B cell (primary cell): Measurements from ENCODE around the gene CERT1. TPM values are rescaled to one million over a fixed set of nuclear protein-coding genes. Genes with fewer than 3 reads are reported as not detected.

ENCODE experiments used
- ATAC-seq: fragments of 200-7000 bp; cut with Tn5 transposase; one replicate; pipeline ENCODE4 v1.10.0; 2021; ENCODE audit warnings: low read depth, mild to moderate bottlenecking, moderate number of reproducible peaks, moderate library complexity
- CTCF ChIA-PET: fragments of 350-600 bp; sonication (Branson Sonifier 250); formaldehyde crosslinking; loops from one replicate; lab custom pipeline; 2021; ENCODE audit warnings: antibody characterized with exemption, inconsistent platforms; lab: Charles Lee
- POLR2A ChIA-PET: fragments of 350-600 bp; sonication (Branson Sonifier 250); formaldehyde crosslinking; loops from one replicate; lab custom pipeline; 2021; ENCODE audit warnings: antibody characterized with exemption; lab: Charles Lee
- DNase-seq: peaks from one replicate; pipeline ENCODE4 v3.0.0; 2013
- H2AFZ ChIP-seq: 2 replicates; pipeline ENCODE4 v1.6.1; 2012; ENCODE audit warnings: mild to moderate bottlenecking, low read depth, low read length; ENCODE audit not compliant: insufficient read depth, poor library complexity, severe bottlenecking
- H3K27ac ChIP-seq, 2 donors: 1 replicate in 1 of 2; 2 replicates in 1 of 2; pipeline ENCODE4 v1.5.1; 2012 to 2013; ENCODE audit warnings: low read length in 2 of 2, mild to moderate bottlenecking in 2 of 2, moderate library complexity in 1 of 2
- H3K27me3 ChIP-seq, 4 experiments: fragments of 200-600 bp in 1 of 4; sonication (generic) in 1 of 4; replicated peaks in 1 of 4; 1 replicate in 2 of 4; 2 replicates in 2 of 4; pipeline versions ENCODE4 v1.6.1 to v1.7.0; 2013 to 2016; ENCODE audit warnings: low read length in 3 of 4, mild to moderate bottlenecking in 2 of 4, mixed read lengths in 1 of 4, moderate library complexity in 1 of 4; ENCODE audit not compliant: insufficient read depth in 4 of 4, control insufficient read depth in 3 of 4; ENCODE audit errors: control extremely low read depth in 1 of 4
- H3K36me3 ChIP-seq, 2 experiments: replicated peaks in 1 of 2; 1 replicate in 1 of 2; 2 replicates in 1 of 2; pipeline versions ENCODE4 v1.6.1 to v1.7.1; 2013; ENCODE audit warnings: low read length in 1 of 2; ENCODE audit not compliant: insufficient read depth in 2 of 2, control insufficient read depth in 1 of 2; ENCODE audit errors: control extremely low read depth in 1 of 2, extremely low read depth in 1 of 2
- H3K4me1 ChIP-seq, 2 donors: fragments of 200-600 bp in 1 of 2; sonication (generic) in 1 of 2; 1 replicate in 1 of 2; 2 replicates in 1 of 2; pipeline versions ENCODE4 v1.5.1 to v1.6.1; 2013 to 2017; ENCODE audit warnings: low read length in 2 of 2; ENCODE audit not compliant: control insufficient read depth in 2 of 2, insufficient read depth in 2 of 2
- H3K4me2 ChIP-seq: replicated peaks from 2 replicates; pipeline ENCODE3; 2012; ENCODE audit warnings: mild to moderate bottlenecking, low read depth, low read length; ENCODE audit not compliant: poor library complexity, severe bottlenecking
- H3K4me3 ChIP-seq, 5 experiments: fragments of 200-600 bp in 1 of 5; sonication (generic) in 1 of 5; 1 replicate in 3 of 5; 2 replicates in 2 of 5; pipeline versions ENCODE4 v1.5.1 to v1.7.0; 2011 to 2016; ENCODE audit warnings: low read length in 4 of 5, mild to moderate bottlenecking in 4 of 5, low read depth in 2 of 5, control low read depth in 1 of 5, moderate library complexity in 1 of 5; ENCODE audit not compliant: insufficient read depth in 1 of 5; ENCODE audit errors: control extremely low read depth in 1 of 5, extremely low read depth in 1 of 5
- H3K79me2 ChIP-seq: fragments of 200-600 bp; sonication (generic); one replicate; pipeline ENCODE4 v1.6.0; 2016; ENCODE audit warnings: low read length; ENCODE audit not compliant: control insufficient read depth, insufficient read depth
- H3K9ac ChIP-seq: fragments of 200-600 bp; sonication (generic); 2 replicates; pipeline ENCODE4 v1.6.1; 2017; ENCODE audit warnings: mild to moderate bottlenecking, low read length, moderate library complexity
- H3K9me3 ChIP-seq, 3 donors: one replicate each; pipeline versions ENCODE4 v1.6.1 to v1.7.1; 2013; ENCODE audit warnings: low read length in 2 of 3; ENCODE audit not compliant: control insufficient read depth in 2 of 3, insufficient read depth in 1 of 3; ENCODE audit errors: control extremely low read depth in 1 of 3
- H4K20me1 ChIP-seq: 2 replicates; pipeline ENCODE4 v1.6.0; 2012; ENCODE audit warnings: mild to moderate bottlenecking, low read length; ENCODE audit not compliant: insufficient read depth, control insufficient read depth, poor library complexity, severe bottlenecking
- H3K27ac Mint-ChIP-seq: one replicate; pipeline ENCODE4 v1.8.0; 2021; ENCODE audit warnings: mixed read lengths
- H3K27me3 Mint-ChIP-seq: one replicate; pipeline ENCODE4 v1.8.0; 2021; ENCODE audit warnings: mixed read lengths
- H3K4me1 Mint-ChIP-seq: one replicate; pipeline ENCODE4 v1.8.0; 2021; ENCODE audit warnings: mixed read lengths
- H3K4me3 Mint-ChIP-seq: one replicate; pipeline ENCODE4 v1.8.0; 2021; ENCODE audit warnings: mixed read lengths
- H3K9me3 Mint-ChIP-seq: one replicate; pipeline ENCODE4 v1.8.0; 2022; ENCODE audit warnings: mixed read lengths; ENCODE audit not compliant: insufficient read depth
- EZH2 ChIP-seq: IDR thresholded peaks from 2 replicates; pipeline ENCODE4 v1.6.1; 2012; ENCODE audit warnings: borderline replicate concordance, low read depth, mild to moderate bottlenecking, moderate library complexity, low read length; ENCODE audit not compliant: insufficient read depth, poor library complexity, severe bottlenecking
- WGBS: methylation state at CpG from one replicate; pipeline ENCODE4 v1.1.5; 2013; ENCODE audit warnings: missing lambda C conversion rate; ENCODE audit not compliant: insufficient coverage; 5-methylcytosine and 5-hydroxymethylcytosine counted together
- intact Hi-C: fragments of 100-400 bp; cut with micrococcal nuclease; formaldehyde crosslinking; loops from one replicate; pipeline ENCODE4 v1.10.0; 2022
- polyA plus RNA-seq: library from polyadenylated mRNA; depleted of rRNA; stranded (reverse); fragments of >200 nt; gene quantifications from 2 replicates; pipeline ENCODE4 v1.2.3, GENCODE V29; 2012
- total RNA-seq, 2 donors: library from RNA; stranded (reverse); fragments of 120-200 nt in 1 of 2; gene quantifications; 1 replicate in 1 of 2; 2 replicates in 1 of 2; pipeline versions ENCODE4 v1.2.3 to v1.2.4, GENCODE V29; 2013 to 2022
- TF ChIP-seq, protein P1 (sequence below): fragments of 200-600 bp; IDR thresholded peaks from one replicate; pipeline ENCODE4 v1.8.0; 2022; ENCODE audit warnings: antibody characterized with exemption, mild to moderate bottlenecking

CERT1 gene
- total and polyA plus RNA-seq, 2 donors (not counting 1 experiment from before 2014, with no cell fraction given): 13.7 to 60.5 TPM

DNA sequence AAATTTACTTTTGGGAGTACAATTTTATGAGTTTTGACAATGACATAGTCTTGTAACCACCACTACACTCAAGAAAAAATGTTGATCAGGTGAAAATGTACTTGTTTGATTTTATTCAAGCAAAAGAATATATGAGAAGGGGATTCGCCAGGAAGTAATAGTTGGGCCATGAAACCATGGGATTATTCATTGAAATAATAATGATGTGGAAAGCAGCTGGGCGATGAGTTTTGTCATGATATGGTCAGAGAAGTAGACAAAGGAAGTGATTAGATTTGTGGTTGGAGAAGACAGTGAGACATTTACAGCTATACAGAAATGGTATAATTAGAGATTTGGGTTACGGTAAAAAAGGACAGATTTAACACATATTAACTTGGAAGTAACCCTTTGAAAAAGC lies 163.2 kb downstream of the CERT1 start:
- Mint-ChIP-seq H3K4me3 (no peak overlapping the region), H3K27ac (no peak overlapping the region), H3K4me1 (no peaks in the 10 kb centered on the region), H3K27me3 (no peaks in the 10 kb centered on the region), H3K9me3 (no peaks in the 10 kb centered on the region)
- 100% methylated on average over 1 of the region's 3 CpGs for WGBS
- Histone ChIP-seq H3K36me3 (peaks cover 8 to 62% of the 10 kb centered on the region in 2 experiments), H2AFZ (no peak overlapping the region), H3K4me1 (no peaks in the 10 kb centered on the region), H3K27me3 (no peaks in the 10 kb centered on the region), H3K79me2 (peaks cover 7% of the 10 kb centered on the region), H4K20me1 (no peaks in the 10 kb centered on the region), H3K9ac (no peak overlapping the region), H3K4me3 (no peak overlapping the region), H3K9me3 (no peaks in the 10 kb centered on the region), H3K27ac (no peak overlapping the region), H3K4me2 (no peak overlapping the region)
- CTCF ChIA-PET: no interaction called here
- ATAC-seq (no peak), DNase-seq (no peak)
- intact Hi-C loops: no loop called here
- POLR2A ChIA-PET: no interaction called here
- TF ChIP-seq EZH2: no peak
- TF ChIP-seq, protein P1, sequence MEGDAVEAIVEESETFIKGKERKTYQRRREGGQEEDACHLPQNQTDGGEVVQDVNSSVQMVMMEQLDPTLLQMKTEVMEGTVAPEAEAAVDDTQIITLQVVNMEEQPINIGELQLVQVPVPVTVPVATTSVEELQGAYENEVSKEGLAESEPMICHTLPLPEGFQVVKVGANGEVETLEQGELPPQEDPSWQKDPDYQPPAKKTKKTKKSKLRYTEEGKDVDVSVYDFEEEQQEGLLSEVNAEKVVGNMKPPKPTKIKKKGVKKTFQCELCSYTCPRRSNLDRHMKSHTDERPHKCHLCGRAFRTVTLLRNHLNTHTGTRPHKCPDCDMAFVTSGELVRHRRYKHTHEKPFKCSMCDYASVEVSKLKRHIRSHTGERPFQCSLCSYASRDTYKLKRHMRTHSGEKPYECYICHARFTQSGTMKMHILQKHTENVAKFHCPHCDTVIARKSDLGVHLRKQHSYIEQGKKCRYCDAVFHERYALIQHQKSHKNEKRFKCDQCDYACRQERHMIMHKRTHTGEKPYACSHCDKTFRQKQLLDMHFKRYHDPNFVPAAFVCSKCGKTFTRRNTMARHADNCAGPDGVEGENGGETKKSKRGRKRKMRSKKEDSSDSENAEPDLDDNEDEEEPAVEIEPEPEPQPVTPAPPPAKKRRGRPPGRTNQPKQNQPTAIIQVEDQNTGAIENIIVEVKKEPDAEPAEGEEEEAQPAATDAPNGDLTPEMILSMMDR: no peak

DNA sequence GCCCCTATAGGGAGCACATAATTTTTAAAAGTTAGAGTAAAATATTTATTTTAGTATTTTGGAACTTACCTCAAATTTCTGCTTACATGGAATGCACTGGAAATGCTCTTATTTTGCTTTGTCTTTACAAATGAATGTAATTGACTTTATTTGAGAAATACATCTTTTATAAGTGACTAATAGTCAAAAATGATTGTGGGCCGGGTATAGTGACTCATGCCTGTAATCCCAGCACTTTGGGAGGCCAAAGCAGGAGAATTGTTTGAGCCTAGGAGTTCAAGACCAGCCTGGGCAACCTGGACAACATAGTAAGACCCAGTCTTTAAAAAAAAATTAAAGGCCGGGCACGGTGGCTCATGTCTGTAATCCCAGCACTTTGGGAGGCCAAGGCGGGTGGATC lies 168.6 kb downstream of the CERT1 start:
- intact Hi-C loops: no loop called here
- ChIA-PET CTCF (no interaction called here), POLR2A (no interaction called here)
- H3K27ac Mint-ChIP-seq: no peak overlapping the region
- no peaks in the 10 kb centered on the region for H3K9me3 Mint-ChIP-seq
- Histone ChIP-seq H4K20me1 (peaks cover 7% of the 10 kb centered on the region), H2AFZ (no peak overlapping the region), H3K4me3 (no peak overlapping the region), H3K4me2 (no peak overlapping the region), H3K79me2 (peaks cover 59% of the 10 kb centered on the region), H3K4me1 (peaks cover 6 to 12% of the 10 kb centered on the region in 2 donors), H3K36me3 (peaks cover 0 to 22% of the 10 kb centered on the region in 2 experiments), H3K9ac (no peak overlapping the region), H3K27ac (no peak overlapping the region), H3K9me3 (no peaks in the 10 kb centered on the region), H3K27me3 (no peaks in the 10 kb centered on the region)
- ATAC-seq (no peak), DNase-seq (no peak)
- H3K27me3 Mint-ChIP-seq: no peaks in the 10 kb centered on the region
- TF ChIP-seq, protein P1: no peak
- WGBS: 100% methylated on average over 3 of the region's 4 CpGs
- no peak overlapping the region for H3K4me3 Mint-ChIP-seq
- peaks cover 29% of the 10 kb centered on the region for H3K4me1 Mint-ChIP-seq
